ENCODE results near the gene MRPS31. TPM values are rescaled to one million over a fixed set of nuclear protein-coding genes. Genes with fewer than 3 reads are reported as not detected.

MRPS31 gene
- total and polyA plus RNA-seq, 10 of the 15 experiments (the other 5 are each of a cell fraction or from before 2014, with no cell fraction given), result 20.3 to 60.9 (median 43.1) TPM

DNA sequence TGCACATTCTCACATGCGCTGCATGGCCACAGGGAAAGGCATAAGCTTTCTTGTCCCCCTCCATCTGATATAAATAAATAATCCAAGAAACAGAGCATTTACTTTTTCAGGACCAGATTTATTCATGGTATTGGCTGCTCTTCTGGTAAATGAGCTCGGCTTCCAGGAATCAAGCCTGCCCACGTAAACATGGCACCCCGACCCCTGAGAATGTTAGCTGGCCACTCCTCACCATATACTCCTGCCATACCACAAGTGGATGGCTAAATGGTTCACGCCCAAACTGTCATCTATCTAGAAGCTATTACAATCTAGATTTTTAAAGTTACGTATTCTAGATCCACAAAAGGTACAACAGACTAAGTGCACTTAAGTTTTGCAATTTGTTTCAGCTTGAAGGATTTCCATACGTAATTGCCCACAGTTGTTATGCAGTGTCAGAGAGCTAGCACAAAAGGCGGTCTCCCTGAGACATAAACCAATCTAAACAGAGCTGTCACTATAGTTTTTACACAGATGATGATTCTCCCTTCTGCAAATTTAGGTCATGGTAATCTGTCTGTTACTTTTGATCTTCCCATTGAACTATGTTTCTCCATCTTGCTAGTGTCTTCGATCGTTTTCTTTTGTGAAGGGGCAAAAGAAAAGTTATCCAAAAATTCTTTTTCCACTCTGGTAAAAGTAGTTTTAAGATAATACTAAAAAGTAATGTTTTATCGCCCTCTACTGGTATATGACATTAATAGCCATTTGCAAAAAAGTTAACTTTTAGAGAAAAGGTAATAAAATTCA is 88.3 kb downstream of the MRPS31 start (continued):
- no peak for TF ChIP-seq ZNF687 (IDR thresholded peaks at IDR 0.05)

GRCh38 chr13:40681341-40682146 is 89.4 kb downstream of the MRPS31 start:
- intact Hi-C loops (cut with micrococcal nuclease; ENCODE audit: unreplicated experiment), result loop anchor here (2.0 to 5.0 kb wide), 3 partner anchors 96 to 904 kb away; no protein-coding TSS in a partner anchor
- ChIA-PET SMC1A (ENCODE audit: uncharacterized antibody, unreplicated experiment) (interaction anchor here (0.8 to 5.6 kb wide), 17 partner anchors 9 to 1033 kb away, joined by 3 to 55 read pairs (median 10); no protein-coding TSS in a partner anchor), CTCF (interaction anchor here (0.9 to 9.0 kb wide), 25 partner anchors 9 to 1069 kb away, joined by 3 to 115 read pairs (median 5); no protein-coding TSS in a partner anchor), POLR2A (no interaction called here), RAD21 (ENCODE audit: unreplicated experiment) (interaction anchor here (0.6 to 5.5 kb wide), 11 partner anchors 13 to 1018 kb away, joined by 3 to 92 read pairs (median 3); no protein-coding TSS in a partner anchor)
- Histone ChIP-seq H3K9ac (ENCODE audit: control insufficient read depth, insufficient read depth, low read length) (no peak overlapping the region), H3K9me3 (replicated peaks; ENCODE audit: control insufficient read depth, insufficient read depth, low read length) (no peaks in the 10 kb centered on the region), H3K27ac (ENCODE audit: control insufficient read depth, insufficient read depth) (no peak overlapping the region), H3K4me1 (ENCODE audit: control insufficient read depth, insufficient read depth, low read length) (no peaks in the 10 kb centered on the region), H3K4me2 (ENCODE audit: control insufficient read depth, insufficient read depth) (no peak overlapping the region), H3K27me3 (replicated peaks in 1 of 2; ENCODE audit: control insufficient read depth in 2 of 2, insufficient read depth in 2 of 2, low read length in 1 of 2) (0 out of 4 replicates have a peak, but pooled peaks cover 0 to 3% of the 10 kb centered on the region in 2 experiments), H4K20me1 (ENCODE audit: control insufficient read depth, insufficient read depth) (no peaks in the 10 kb centered on the region), H3K36me3 (ENCODE audit: control insufficient read depth in 2 of 2, insufficient read depth in 2 of 2, low read length in 1 of 2) (no peaks in the 10 kb centered on the region), H3K4me3 (no peak overlapping the region), H3K79me2 (ENCODE audit: control insufficient read depth, insufficient read depth, low read length) (no peaks in the 10 kb centered on the region), H2AFZ (ENCODE audit: control insufficient read depth, low read depth, low read length) (no peak overlapping the region; the same call in 1 of the 2 replicates)
- ATAC-seq (no peak), FAIRE-seq (no peak), DNase-seq (ENCODE audit: low read depth, low spot score) (no peak)
- WGBS (ENCODE audit: insufficient coverage, insufficient replicate concordance, low lambda C conversion rate, missing lambda C conversion rate), result 72% methylated on average over 7 of the region's 7 CpGs
- in situ Hi-C loops (cut with MboI), result loop anchor here (5.0 to 25.0 kb wide), 4 partner anchors 619 to 1619 kb away; no protein-coding TSS in a partner anchor
- no TSS peak for BruUV-seq (replicated peaks)
- TF ChIP-seq, protein P1, sequence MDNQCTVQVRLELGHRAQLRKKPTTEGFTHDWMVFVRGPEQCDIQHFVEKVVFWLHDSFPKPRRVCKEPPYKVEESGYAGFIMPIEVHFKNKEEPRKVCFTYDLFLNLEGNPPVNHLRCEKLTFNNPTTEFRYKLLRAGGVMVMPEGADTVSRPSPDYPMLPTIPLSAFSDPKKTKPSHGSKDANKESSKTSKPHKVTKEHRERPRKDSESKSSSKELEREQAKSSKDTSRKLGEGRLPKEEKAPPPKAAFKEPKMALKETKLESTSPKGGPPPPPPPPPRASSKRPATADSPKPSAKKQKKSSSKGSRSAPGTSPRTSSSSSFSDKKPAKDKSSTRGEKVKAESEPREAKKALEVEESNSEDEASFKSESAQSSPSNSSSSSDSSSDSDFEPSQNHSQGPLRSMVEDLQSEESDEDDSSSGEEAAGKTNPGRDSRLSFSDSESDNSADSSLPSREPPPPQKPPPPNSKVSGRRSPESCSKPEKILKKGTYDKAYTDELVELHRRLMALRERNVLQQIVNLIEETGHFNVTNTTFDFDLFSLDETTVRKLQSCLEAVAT (IDR thresholded peaks at IDR 0.05), result no peak
- TF ChIP-seq WRNIP1 (IDR thresholded peaks at IDR 0.05; ENCODE audit: borderline replicate concordance, low read depth, low read length) (no peak), IRF4 (IDR thresholded peaks at IDR 0.05; ENCODE audit: low read depth, low read length) (no peak), CBFB (IDR thresholded peaks at IDR 0.05; ENCODE audit: low read depth) (no peak), SKIL (IDR thresholded peaks at IDR 0.05; ENCODE audit: low read depth, poor library complexity, severe bottlenecking) (no peak), E2F8 (IDR thresholded peaks at IDR 0.05; ENCODE audit: low read depth, partially characterized antibody) (no peak)
